ENCODE data around the gene PGAP3. TPM values are rescaled to one million over a fixed set of nuclear protein-coding genes. Genes with fewer than 3 reads are reported as not detected.

The PGAP3 gene
- total RNA-seq, 1 experiment from 2014 or later = 29.0 TPM

GRCh38 chr17:39631403-39631802, 56.5 kb downstream of the PGAP3 start:
- H3K4me3 Mint-ChIP-seq = peak overlapping the region; percentile 6 to 70; a peak in 4 of 5 replicates
- no CpG with 5 or more reads among the region's 6 CpGs for WGBS (ENCODE audit: extremely low coverage, insufficient read length, low lambda C conversion rate)

More at GRCh38 chr17:39631403-39631802, 56.5 kb downstream of the PGAP3 start:
- Histone ChIP-seq H3K9me3 (ENCODE audit: control insufficient read depth, low read depth, low read length) (no peaks in the 10 kb centered on the region), H4K5ac (ENCODE audit: insufficient read length, low read depth, low read length) (no peak overlapping the region), H2BK20ac (ENCODE audit: low read depth, low read length, poor library complexity, severe bottlenecking) (no peak overlapping the region), H4K20me1 (ENCODE audit: control insufficient read depth, insufficient read depth, insufficient read length) (no peaks in the 10 kb centered on the region), H3K56ac (ENCODE audit: insufficient read length, low read depth, low read length) (no peak overlapping the region), H3K14ac (ENCODE audit: insufficient read depth, low read length) (no peak overlapping the region), H3T11ph (ENCODE audit: low read length) (no peak overlapping the region), H3K23ac (ENCODE audit: insufficient read length, low read depth, low read length) (no peak overlapping the region), H3K27me3 (ENCODE audit: insufficient read depth, low read length) (peaks cover 6% of the 10 kb centered on the region; the same call in 1 of the 2 replicates), H4K8ac (replicated peaks; ENCODE audit: insufficient read length, low read depth, low read length) (no peak overlapping the region), H3K79me1 (ENCODE audit: insufficient read depth, low read depth, low read length, poor library complexity, severe bottlenecking) (no peaks in the 10 kb centered on the region), H2BK15ac (ENCODE audit: low read depth, low read length) (no peak overlapping the region), H3K9ac (ENCODE audit: extremely low read depth, insufficient read length, low read length) (no peak overlapping the region), H2BK12ac (ENCODE audit: insufficient read length, low read depth, low read length) (no peak overlapping the region), H2BK5ac (ENCODE audit: insufficient read length, low read length) (no peak overlapping the region), H3K23me2 (ENCODE audit: insufficient read length, low read depth, low read length, poor library complexity, severe bottlenecking) (peaks cover 11% of the 10 kb centered on the region), H4K91ac (ENCODE audit: insufficient read length, low read depth, low read length) (no peak overlapping the region), H3K18ac (ENCODE audit: insufficient read length, low read depth, low read length) (no peak overlapping the region), H3K4me1 (ENCODE audit: insufficient read depth, low read length) (peaks cover 25% of the 10 kb centered on the region; the same call in 1 of the 2 replicates), H2AK5ac (ENCODE audit: insufficient read length, low read length) (no peak overlapping the region), H3K27ac (ENCODE audit: insufficient read length, low read depth, low read length) (no peak overlapping the region), H3K79me2 (ENCODE audit: insufficient read depth, low read length) (no peaks in the 10 kb centered on the region), H2BK120ac (ENCODE audit: low read depth, low read length, poor library complexity, severe bottlenecking) (no peak overlapping the region), H3K4ac (ENCODE audit: low read depth, low read length) (no peak overlapping the region), H2AFZ (ENCODE audit: low read length) (no peak overlapping the region), H3K4me2 (ENCODE audit: insufficient read depth, insufficient read length, low read length) (peak overlapping the region; percentile 10)
- TF ChIP-seq CTCF (conservative IDR thresholded peaks at IDR 0.05) = no peak
- H3K9me3 Mint-ChIP-seq = no peaks in the 10 kb centered on the region; a peak in 1 of 5 replicates
- H3K27me3 Mint-ChIP-seq (ENCODE audit: low read depth) = peaks cover 19% of the 10 kb centered on the region
- peak overlapping the region; percentile 33 to 66 (median 38); a peak in 5 of 7 replicates for H3K27ac Mint-ChIP-seq
- peak; percentile 91 for DNase-seq
- H3K36me3 Mint-ChIP-seq (ENCODE audit: insufficient read depth in 1 of 3, low read depth in 3 of 3) = no peaks in the 10 kb centered on the region; a peak in 1 of 7 replicates
- H3K4me1 Mint-ChIP-seq = peaks cover 64 to 79% of the 10 kb centered on the region in 2 experiments
